HG02588 (cell line): ENCODE measurements around the gene CARHSP1.
"Not testable (repeated sequence)": the region's sequence is repeated elsewhere in the genome, so short reads cannot be mapped to it uniquely, and the experiment has no call there.

Experiments
- ATAC-seq: cut with Tn5 transposase; IDR thresholded peaks from one replicate; pipeline ENCODE4 v1.9.1; 2021; ENCODE audit warnings: mild to moderate bottlenecking, moderate library complexity; ENCODE audit not compliant: unreplicated experiment

CARHSP1 gene

DNA sequence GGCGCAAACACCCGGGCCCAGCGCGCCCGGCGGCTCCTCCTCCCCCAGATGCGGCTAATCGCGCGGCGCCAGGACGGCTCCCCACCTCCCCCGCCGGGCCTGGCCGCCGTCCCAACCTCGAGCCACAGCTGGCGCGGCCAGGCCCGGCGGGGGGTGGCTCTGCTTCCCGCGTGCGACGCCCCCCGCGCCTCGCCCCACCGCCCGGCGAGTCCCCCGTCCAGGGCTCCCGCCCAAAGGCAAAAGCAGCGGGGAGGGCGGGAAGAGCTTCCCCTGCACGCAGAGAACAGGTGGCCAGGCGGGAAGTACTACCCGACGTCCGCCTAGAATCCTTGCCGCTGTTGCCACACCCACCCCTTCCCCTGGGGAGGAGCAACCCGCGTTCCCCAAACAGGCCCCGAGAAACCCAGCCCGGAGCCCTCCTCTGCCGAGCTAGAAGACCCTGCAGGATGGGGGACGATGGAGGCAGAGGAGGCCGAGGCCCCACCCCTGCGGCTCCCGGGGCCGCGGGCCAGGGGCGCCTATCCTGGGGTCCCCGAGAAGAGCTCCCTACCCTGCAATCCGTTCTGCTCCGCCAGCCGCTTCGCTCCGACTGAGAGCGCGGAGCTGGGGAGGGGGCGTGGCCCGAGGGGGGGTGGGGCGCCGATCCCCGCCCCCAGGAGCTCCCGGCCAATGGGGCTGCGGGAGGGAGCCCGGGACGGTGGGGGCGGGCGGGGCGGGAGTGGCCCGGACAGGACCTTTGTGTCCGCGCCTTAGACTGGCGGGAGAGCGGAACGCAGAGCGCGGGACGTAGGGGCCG, at the start of gene CARHSP1:
TSS of gene CARHSP1 (minus strand) at position 591 of the 796 bp plus-strand sequence. CDS start 9,678 bp downstream, outside the sequence.
- peak; percentile 64 for ATAC-seq

- not testable (repeated sequence) for ATAC-seq
Observed at GRCh38 chr16:8917336-8917735, 48.5 kb upstream of the CARHSP1 start.

- no peak for ATAC-seq
Observed at GRCh38 chr16:8916541-8917225, 47.9 kb upstream of the CARHSP1 start.

DNA sequence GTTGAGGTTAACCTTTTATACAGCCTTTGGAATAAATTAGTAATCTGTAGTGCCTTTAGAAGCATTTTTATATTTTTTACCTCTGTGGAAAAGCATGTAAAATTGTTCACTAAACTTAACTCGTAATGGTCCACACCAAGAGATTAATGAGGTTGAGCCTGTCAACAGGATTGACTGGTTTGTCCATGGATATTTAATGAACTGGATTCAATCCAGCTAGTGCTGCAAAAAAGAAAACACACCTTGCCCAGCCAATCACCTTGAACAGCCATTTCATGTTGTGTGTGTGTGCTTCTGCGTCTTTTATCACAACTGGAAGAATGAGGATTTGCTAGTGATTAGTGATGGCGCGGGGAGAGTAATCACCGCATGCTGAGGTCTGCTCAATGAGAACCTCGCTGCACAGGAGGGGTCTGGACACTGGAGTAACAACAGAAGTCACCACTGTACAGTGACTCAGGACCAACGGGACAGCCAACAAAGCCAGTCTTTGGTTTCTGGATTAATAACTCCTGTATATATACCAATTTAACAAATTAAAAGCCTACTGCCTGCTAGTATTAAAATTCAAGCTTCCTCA, 47.0 kb upstream of the CARHSP1 start:
- no peak for ATAC-seq

GRCh38 chr16:8914098-8914497, 45.3 kb upstream of the CARHSP1 start:
- ATAC-seq = no peak

DNA sequence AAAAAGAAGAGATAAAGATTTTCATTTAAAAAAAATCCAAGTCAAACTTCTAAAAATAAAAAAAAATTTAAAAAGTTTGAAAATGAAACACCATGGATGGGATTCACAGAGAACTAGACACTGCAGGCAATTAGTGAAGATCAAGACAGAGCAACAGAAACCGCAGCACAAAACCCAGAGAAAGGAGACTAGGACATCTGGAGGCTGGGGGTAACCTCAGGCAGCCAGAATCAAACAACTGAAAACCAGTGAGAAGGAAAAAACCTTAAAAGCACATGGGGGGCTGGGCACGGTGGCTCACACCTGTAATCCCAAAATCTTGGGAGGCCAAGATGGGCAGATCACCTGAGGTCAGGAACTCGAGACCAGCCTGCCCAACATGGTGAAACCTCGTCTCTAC, 44.0 kb upstream of the CARHSP1 start:
- ATAC-seq = no peak

DNA sequence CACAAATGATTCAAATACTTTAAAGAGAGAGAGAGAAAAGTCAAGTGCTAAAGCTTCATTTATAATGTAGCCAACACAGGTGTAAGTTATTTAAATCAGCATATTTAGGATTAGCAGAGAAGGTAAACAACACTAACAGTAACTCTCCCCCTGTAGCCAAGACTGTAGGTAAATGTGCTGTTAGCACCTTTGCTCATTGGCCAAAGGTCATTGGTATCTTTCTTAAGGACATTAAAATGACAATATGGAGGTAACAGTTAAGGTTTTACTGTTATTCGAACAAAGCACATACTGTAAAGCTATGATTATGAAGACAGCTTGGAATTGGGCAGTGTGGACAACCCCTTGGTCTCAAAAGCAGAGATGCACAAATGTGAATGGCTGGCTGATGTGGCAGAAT, 42.0 kb upstream of the CARHSP1 start:
- no peak for ATAC-seq

GRCh38 chr16:8908810-8909468, 40.1 kb upstream of the CARHSP1 start:
- ATAC-seq = no peak

DNA sequence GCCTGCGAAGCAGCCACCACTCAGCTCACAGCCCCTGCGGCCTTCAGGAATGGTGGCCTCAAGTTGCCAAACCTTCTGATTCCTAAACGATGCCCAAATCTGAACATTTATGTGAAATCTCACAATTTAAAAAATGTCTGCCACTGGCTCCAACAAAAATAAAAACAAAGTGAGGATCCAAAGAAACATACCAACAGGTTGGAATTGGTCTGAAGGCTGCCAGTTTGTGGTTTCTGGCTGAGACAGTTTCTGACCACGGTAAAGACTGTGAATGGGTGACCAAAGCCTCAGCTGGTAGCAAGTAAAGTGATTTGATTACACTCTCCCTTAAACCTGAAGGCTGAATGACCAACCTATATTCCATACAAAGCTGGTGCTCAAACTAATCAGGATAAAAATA, 38.3 kb upstream of the CARHSP1 start:
- ATAC-seq = no peak

DNA sequence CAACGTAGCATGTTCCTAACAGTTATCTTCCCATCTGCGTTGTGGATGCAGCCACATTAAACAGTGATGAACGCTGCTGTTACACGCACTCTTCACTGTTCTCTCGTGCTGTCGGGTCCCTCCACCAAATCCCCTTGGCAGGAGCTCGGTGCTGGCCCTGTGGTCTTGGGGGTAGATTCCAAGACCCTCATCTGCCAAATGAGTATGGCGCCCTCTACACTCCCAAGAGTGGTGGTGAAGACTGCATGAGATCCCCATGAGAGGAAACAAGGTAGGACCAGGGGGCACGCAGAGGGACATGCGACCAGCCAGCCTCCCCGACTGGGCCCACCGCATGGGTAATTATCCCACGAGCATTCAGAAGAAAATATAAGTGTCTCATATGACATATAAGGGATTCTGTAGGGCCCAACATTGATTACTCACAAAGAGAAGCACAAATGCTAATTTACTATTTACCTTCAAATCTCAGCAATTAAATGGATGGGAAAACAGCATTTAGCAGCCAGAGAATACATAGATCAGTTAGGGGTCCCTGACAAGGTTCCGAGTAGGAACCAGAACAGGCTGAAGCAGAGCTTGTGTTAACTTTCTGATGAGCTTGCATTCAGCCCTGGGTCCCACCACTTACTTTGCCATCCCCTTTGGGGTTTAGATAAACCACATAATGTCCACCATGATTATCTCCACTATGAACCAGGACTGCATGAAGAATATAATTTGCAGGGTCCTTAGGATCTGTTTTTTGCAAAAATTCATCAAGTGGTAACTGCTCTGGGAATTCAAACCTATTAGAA, 37.2 kb upstream of the CARHSP1 start:
- ATAC-seq = no peak

DNA sequence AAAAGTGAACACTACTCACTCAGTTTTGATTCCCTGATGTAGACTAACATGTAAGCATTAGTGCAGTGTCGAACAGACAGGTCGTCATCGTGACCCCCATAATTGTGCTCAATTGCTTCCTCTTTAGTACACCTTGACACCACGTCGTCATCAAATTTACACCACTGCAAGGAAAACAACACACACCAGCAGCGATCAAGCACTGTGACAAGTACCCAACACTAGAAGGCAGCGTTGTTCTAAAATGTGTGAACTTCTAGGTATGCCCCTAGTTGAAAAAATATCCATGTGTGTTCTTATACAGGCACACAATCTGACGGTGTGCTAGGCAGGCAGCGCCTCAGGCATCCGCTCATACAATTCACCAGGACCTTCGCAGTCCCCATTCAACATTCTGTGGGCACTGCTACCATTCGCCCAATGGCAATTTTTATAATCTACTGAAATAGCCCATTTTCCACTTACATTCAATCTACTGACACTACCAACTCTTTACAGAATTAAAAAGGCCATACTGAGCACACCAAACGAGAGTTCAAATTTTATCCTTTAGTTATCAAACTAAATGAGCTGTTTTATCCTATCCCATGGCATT, 36.5 kb upstream of the CARHSP1 start:
- no peak for ATAC-seq

GRCh38 chr16:8904018-8904430, 35.2 kb upstream of the CARHSP1 start:
- no peak for ATAC-seq

DNA sequence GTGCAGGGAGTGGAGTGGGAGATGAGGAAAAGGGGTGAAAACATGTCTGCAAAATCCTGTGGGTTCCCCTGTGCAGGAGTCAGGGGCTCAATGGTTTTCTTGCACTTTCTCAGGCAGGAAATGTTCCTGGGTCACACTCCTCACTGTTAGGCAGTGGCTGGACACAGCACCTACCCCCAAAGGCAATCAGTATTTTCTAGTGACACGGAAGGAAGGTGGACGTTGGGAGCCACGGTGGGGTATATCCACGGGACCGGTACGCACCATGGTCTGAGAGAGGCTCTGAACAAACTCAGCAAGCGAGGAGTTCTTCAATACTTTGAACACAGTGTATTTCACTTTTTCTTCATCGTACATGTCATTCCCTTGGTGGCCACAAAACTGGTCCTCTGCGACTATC, 34.2 kb upstream of the CARHSP1 start:
- no peak for ATAC-seq

DNA sequence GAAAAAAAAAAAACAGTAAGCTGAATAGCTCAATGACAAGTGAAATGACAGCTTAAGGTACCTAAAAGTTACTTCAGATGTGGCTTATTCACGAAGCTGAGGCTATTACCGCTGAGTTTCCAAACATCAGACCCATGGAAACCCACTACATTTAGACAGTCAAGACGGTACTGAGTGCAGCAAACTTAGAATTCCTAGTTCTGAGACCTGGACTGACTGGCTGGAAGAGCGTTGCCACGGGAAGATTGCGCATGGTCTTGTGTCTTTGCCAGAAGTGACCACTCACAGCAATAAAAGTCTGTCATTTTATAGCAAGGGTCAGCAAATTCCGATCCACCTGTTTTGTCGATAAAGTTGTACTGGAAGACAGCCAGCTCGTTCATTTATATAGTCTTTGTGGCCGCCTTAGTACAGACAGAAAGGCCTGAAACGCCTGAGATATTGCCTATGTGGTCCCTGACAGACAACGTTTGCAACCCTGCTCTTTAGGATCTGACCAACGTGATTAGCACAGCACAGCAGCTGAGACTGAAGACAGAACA, 32.6 kb upstream of the CARHSP1 start:
- no peak for ATAC-seq

GRCh38 chr16:8900343-8900742, 31.5 kb upstream of the CARHSP1 start:
- no peak for ATAC-seq

DNA sequence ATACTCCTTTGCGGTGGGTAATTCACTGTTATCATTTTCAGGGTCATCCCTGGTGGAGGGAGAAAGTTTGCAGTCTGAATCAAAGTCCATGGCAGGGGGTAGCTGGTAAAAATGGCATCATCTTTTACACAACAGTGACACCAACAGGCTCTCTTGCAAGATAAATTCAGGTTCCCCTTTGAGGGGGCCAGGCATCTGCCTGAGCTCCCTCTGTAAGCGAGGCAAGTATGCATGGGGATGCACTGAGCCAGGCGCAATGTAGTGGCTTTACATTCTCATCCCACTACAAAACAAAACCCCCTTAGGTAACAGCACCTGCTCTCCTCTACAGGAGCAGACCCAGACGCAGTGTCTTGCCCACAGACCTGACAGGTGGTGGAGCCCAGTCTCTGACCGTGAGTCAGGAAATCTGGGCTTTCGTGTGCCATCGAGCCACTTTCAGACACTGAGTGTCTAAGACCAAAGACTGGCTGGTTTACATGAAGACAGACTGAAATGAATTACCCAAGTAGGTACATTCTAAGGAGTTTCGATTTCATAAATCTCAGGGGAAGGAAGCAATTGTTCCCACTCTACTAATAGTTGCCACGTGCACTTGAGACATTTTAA, 31.0 kb upstream of the CARHSP1 start:
- no peak for ATAC-seq

GRCh38 chr16:8898660-8899318, 30.0 kb upstream of the CARHSP1 start:
- no peak for ATAC-seq

GRCh38 chr16:8894736-8895334, 26.0 kb upstream of the CARHSP1 start:
- ATAC-seq = no peak
